GM18870 (cell line): ENCODE data around the gene KRT72.
"Not testable (repeated sequence)": the region's sequence is repeated elsewhere in the genome, so short reads cannot be mapped to it uniquely, and the experiment has no call there.

ENCODE experiments used
- ATAC-seq: cut with Tn5 transposase; IDR thresholded peaks from one replicate; pipeline ENCODE4 v1.9.1; 2021; ENCODE audit warnings: moderate library complexity; ENCODE audit not compliant: unreplicated experiment

KRT72 gene

GRCh38 chr12:52608161-52608560, 6.9 kb upstream of the KRT72 start:
- no peak for ATAC-seq

- ATAC-seq: no peak
Observed at GRCh38 chr12:52607314-52607713, 6.1 kb upstream of the KRT72 start.

GRCh38 chr12:52606581-52607218, 5.4 kb upstream of the KRT72 start:
- ATAC-seq: no peak

- ATAC-seq: no peak
Observed at GRCh38 chr12:52606096-52606495, 4.8 kb upstream of the KRT72 start.

GRCh38 chr12:52605542-52605941, 4.3 kb upstream of the KRT72 start:
- no peak for ATAC-seq

GRCh38 chr12:52604859-52605258, 3.6 kb upstream of the KRT72 start:
- ATAC-seq: no peak

GRCh38 chr12:52603314-52603713, 2.1 kb upstream of the KRT72 start:
- no peak for ATAC-seq

- ATAC-seq: no peak
Observed at GRCh38 chr12:52602552-52602951, 1.3 kb upstream of the KRT72 start.

GRCh38 chr12:52601671-52602070, 408 bp upstream of the KRT72 start:
- no peak for ATAC-seq

- ATAC-seq: no peak
Observed at GRCh38 chr12:52600475-52600874, 788 bp downstream of the KRT72 start.

GRCh38 chr12:52600071-52600470, 1.2 kb downstream of the KRT72 start:
- no peak for ATAC-seq

- ATAC-seq: no peak
Observed at GRCh38 chr12:52598966-52599365, 2.3 kb downstream of the KRT72 start.

- ATAC-seq: not testable (repeated sequence)
Observed at GRCh38 chr12:52594237-52594636, 7.0 kb downstream of the KRT72 start.

GRCh38 chr12:52591521-52591920, 9.7 kb downstream of the KRT72 start:
- ATAC-seq: no peak

GRCh38 chr12:52590021-52590420, 11.2 kb downstream of the KRT72 start:
- no peak for ATAC-seq

- ATAC-seq: no peak
Observed at GRCh38 chr12:52587563-52587962, 13.7 kb downstream of the KRT72 start.

- ATAC-seq: no peak
Observed at GRCh38 chr12:52585946-52586345, 15.3 kb downstream of the KRT72 start.

- ATAC-seq: no peak
Observed at GRCh38 chr12:52585066-52585465, 16.2 kb downstream of the KRT72 start.

- ATAC-seq: no peak
Observed at GRCh38 chr12:52584156-52584682, 17.0 kb downstream of the KRT72 start.

- ATAC-seq: no peak
Observed at GRCh38 chr12:52582971-52583456, 18.2 kb downstream of the KRT72 start.

GRCh38 chr12:52582486-52582885, 18.8 kb downstream of the KRT72 start:
- no peak for ATAC-seq

GRCh38 chr12:52581481-52581880, 19.8 kb downstream of the KRT72 start:
- no peak for ATAC-seq

- no peak for ATAC-seq
Observed at GRCh38 chr12:52581066-52581465, 20.2 kb downstream of the KRT72 start.
